GM18870 (cell line): ENCODE data around the gene POGLUT2.

Experiments
- ATAC-seq: cut with Tn5 transposase; IDR thresholded peaks from one replicate; pipeline ENCODE4 v1.9.1; 2021; ENCODE audit warnings: moderate library complexity; ENCODE audit not compliant: unreplicated experiment

Gene POGLUT2

DNA sequence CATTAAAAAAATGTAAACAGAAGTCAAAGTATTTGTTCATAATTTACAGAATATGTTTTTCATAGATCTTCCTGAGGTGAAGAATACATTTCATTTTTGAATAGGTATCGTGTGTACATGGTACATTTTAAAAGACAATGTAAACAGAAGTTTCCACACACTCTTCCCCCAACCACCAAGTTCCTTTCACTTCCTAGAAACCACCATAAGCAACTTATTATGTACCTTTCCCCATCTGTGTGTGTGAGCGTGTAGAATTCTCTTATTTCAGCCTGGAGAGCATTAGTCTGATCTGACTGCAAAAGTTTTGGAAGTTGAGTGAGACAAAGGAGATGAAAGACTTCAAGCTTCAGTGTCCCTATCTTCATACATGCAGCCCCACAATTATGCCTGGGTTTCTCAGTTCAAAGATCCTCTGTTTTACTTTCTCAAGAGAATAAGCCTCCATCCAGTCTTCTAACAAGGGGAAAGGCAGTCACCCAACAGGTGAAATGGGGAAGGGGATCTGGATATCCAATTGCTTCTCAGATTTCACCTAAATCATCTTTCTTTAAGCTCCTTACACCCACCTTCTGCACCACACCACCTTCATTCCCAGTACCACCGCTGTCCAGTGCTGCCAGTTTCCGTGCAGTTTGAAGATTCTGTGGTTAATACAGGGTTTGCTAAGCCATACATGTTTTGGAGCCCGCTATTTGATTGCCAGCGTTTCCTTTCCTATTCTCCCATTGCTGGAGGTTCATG lies 27.3 kb downstream of the POGLUT2 start:
- ATAC-seq: no peak

DNA sequence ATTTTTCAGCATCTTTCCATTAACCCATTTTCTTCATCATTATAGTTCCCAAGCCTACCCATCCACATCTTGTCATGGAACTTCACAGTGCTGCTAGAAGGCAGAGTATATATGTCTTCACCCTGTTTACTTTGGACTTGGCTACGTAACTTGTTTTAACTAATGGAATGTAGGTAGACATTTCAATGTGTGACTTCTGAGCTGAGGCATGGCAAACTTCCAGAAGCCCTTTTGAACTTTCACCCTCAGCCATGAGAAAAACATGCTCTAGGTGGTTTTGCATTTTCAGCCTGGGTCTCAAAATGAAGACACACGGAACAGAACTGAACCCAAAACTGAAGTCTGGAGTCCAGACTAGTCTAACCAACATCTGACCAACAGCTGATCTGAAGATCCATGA lies 28.3 kb downstream of the POGLUT2 start:
- ATAC-seq: no peak

DNA sequence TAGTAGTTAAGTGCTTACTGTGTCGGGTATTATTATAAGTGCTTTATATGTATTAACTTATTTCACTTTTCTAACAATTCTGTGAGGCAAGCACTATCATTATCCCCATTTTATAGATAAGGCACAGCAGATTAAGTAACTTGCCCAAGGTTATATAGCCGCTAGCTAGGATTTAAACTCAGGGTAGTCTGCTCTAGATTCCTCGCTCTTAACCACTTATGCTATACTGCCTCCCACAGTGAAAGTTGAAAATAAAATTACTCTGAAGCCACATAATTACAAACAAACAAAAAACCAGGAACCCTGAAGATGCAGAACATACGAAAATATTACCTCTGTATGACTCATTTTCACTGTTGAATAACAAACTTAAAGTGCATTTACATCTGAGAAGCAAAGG lies 29.1 kb downstream of the POGLUT2 start:
- ATAC-seq: no peak

DNA sequence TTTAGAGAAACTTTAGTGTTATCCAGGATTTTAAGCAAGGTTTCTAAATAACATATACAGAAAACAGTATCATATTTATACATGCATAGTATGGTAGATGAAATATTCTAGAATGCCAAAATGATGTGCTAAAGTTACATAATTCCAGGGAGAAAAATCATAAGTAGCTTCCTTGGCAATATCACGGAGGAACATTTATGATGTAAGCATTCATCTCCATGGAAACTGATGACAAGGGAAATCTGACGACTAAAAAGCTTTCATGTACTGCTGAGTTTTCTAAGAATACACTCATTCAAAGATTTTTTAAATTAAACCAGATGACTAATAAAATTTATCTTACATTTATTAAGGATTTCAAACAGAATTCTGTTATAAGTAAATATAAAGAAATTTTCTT lies 29.9 kb downstream of the POGLUT2 start:
- ATAC-seq: no peak

GRCh38 chr13:102763741-102764140 lies 35.0 kb downstream of the POGLUT2 start:
- no peak for ATAC-seq

DNA sequence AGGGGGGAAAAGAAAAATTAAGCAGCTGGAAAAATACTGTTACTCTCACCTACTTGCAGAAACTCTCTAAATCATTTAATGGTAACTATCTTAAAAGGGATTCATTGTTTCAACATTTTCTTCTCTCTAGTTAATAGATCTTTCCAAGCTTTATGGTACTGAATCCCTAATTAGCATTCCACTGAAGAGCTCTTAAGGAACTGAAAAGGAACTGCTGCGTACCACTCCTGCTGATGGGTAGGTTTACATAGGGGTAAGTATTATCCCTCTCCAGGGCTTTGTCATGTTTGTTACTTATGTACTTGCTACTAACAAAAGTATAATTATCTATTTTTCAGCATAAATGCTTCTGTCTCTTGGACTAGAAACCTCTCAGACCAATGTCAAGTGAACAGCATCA lies 37.7 kb downstream of the POGLUT2 start:
- ATAC-seq: no peak

GRCh38 chr13:102758842-102759241 lies 39.9 kb downstream of the POGLUT2 start:
- no peak for ATAC-seq

- no peak for ATAC-seq
These were observed 41.8 kb downstream of the POGLUT2 start for GRCh38 chr13:102757006-102757405.

DNA sequence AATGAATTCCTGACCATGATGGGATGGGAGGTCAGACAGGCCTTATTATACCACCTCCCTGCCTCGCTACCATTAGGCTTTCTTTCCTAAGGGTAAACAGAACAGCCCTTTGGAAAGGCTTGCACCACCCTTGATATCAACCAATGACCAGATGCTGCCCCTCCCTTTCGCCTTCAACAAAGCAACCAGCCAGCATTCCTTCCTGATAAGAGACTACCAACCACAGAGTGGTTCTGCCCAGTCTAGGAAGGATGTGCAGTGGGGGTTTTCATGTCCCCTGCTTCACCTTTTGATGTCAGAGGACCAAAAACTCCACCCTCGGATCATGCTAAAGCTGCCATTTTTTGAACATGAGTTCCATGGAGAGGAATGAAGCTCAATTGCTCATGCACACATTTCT lies 46.9 kb downstream of the POGLUT2 start:
- ATAC-seq: no peak

- no peak for ATAC-seq
These were observed 56.3 kb downstream of the POGLUT2 start for GRCh38 chr13:102742506-102742905.

- ATAC-seq: no peak
These were observed 56.7 kb downstream of the POGLUT2 start for GRCh38 chr13:102742101-102742500.
